H1 (cell line): ENCODE measurements around the gene NAV3. TPM values are rescaled to one million over a fixed set of nuclear protein-coding genes. Genes with fewer than 3 reads are reported as not detected.

Source experiments
- CTCF ChIA-PET: fragments of 300-600 bp; sonication (Branson Sonifier 250); formaldehyde crosslinking; loops from one replicate; lab custom pipeline; 2021; ENCODE audit not compliant: partially characterized antibody; lab: Charles Lee
- POLR2A ChIA-PET: fragments of 300-600 bp; sonication (Branson Sonifier 250); formaldehyde crosslinking; loops from one replicate; lab custom pipeline; 2021; ENCODE audit warnings: inconsistent platforms; ENCODE audit not compliant: partially characterized antibody; lab: Charles Lee
- DNase-seq, 2 experiments: peaks; one replicate each; pipeline versions ENCODE4 v3.0.0 to v3.0.0-alpha.2; 2010 to 2022; ENCODE audit warnings: low spot score in 2 of 2, low read depth in 1 of 2, mixed read lengths in 1 of 2
- FAIRE-seq: peaks from 2 replicates; lab custom pipeline; 2011; peaks lifted over from hg19 to GRCh38; lab: Jason Lieb, UNC
- H2AFZ ChIP-seq: 2 replicates; pipeline ENCODE4 v1.8.1; 2012; ENCODE audit warnings: low read length, inconsistent platforms
- H2AK5ac ChIP-seq: 2 replicates; pipeline ENCODE4 v1.6.1; 2013; ENCODE audit warnings: low read depth, low read length
- H2BK120ac ChIP-seq: replicated peaks from 2 replicates; pipeline ENCODE3; 2013; ENCODE audit warnings: low read depth, low read length, inconsistent platforms
- H2BK12ac ChIP-seq: 2 replicates; pipeline ENCODE4 v1.6.1; 2013; ENCODE audit warnings: low read depth, low read length
- H2BK15ac ChIP-seq: 2 replicates; pipeline ENCODE4 v1.6.1; 2013; ENCODE audit warnings: low read length
- H2BK20ac ChIP-seq: 2 replicates; pipeline ENCODE4 v1.6.1; 2013; ENCODE audit warnings: low read length
- H2BK5ac ChIP-seq: 2 replicates; pipeline ENCODE4 v1.6.1; 2013; ENCODE audit warnings: low read depth, low read length
- H3K14ac ChIP-seq: 2 replicates; pipeline ENCODE4 v1.6.1; 2013; ENCODE audit warnings: inconsistent platforms; ENCODE audit not compliant: insufficient read length
- H3K18ac ChIP-seq: 2 replicates; pipeline ENCODE4 v1.6.1; 2013; ENCODE audit warnings: low read length; ENCODE audit errors: extremely low read depth
- H3K23ac ChIP-seq: 2 replicates; pipeline ENCODE4 v1.6.1; 2013; ENCODE audit warnings: inconsistent platforms; ENCODE audit not compliant: insufficient read length
- H3K23me2 ChIP-seq: 2 replicates; pipeline ENCODE4 v1.6.1; 2013; ENCODE audit warnings: low read depth, low read length
- H3K27ac ChIP-seq: 2 replicates; pipeline ENCODE4 v1.6.1; 2011; ENCODE audit warnings: low read depth, low read length, inconsistent platforms
- H3K27me3 ChIP-seq, 4 experiments: replicated peaks in 1 of 4; 1 replicate in 1 of 4; 2 replicates in 3 of 4; pipeline versions ENCODE4 v1.6.1 to v1.8.1; 2011 to 2013; ENCODE audit warnings: low read length in 3 of 4, mild to moderate bottlenecking in 3 of 4, inconsistent platforms in 2 of 4, mixed read lengths in 2 of 4, moderate library complexity in 1 of 4; ENCODE audit not compliant: control insufficient read depth in 3 of 4, insufficient read depth in 3 of 4; ENCODE audit errors: extremely low read depth in 1 of 4
- H3K36me3 ChIP-seq, 4 experiments: 2 replicates each; pipeline versions ENCODE4 v1.6.1 to v1.8.1; 2011 to 2013; ENCODE audit warnings: mild to moderate bottlenecking in 4 of 4, low read length in 3 of 4, moderate library complexity in 2 of 4, control low read depth in 1 of 4, inconsistent platforms in 1 of 4; ENCODE audit not compliant: insufficient read depth in 4 of 4, control insufficient read depth in 2 of 4
- H3K4ac ChIP-seq: replicated peaks from 2 replicates; pipeline ENCODE3; 2013; ENCODE audit warnings: low read length, low read depth, mixed read lengths, inconsistent platforms; ENCODE audit not compliant: insufficient read length
- H3K4me1 ChIP-seq, 4 experiments: replicated peaks in 1 of 4; 1 replicate in 1 of 4; 2 replicates in 3 of 4; pipeline versions ENCODE4 v1.6.1 to v1.8.1; 2011 to 2013; ENCODE audit warnings: low read length in 3 of 4, inconsistent platforms in 2 of 4, mixed read lengths in 1 of 4; ENCODE audit not compliant: insufficient read depth in 4 of 4, control insufficient read depth in 3 of 4
- H3K4me2 ChIP-seq, 2 experiments: 2 replicates each; pipeline versions ENCODE4 v1.6.1 to v1.8.1; 2011 to 2013; ENCODE audit warnings: low read depth in 2 of 2, low read length in 2 of 2, control low read depth in 1 of 2, inconsistent platforms in 1 of 2, mild to moderate bottlenecking in 1 of 2; ENCODE audit not compliant: insufficient read depth in 1 of 2
- H3K4me3 ChIP-seq, 4 experiments: fragments of 200-600, 300-600 bp in 1 of 4; sonication (generic), shearing (Covaris generic), sonication (Bioruptor Twin) in 1 of 4; 2 replicates each; pipeline versions ENCODE4 v1.5.1 to v1.8.1; 2011 to 2016; ENCODE audit warnings: low read length in 4 of 4, low read depth in 3 of 4, control low read depth in 2 of 4, inconsistent platforms in 2 of 4, mild to moderate bottlenecking in 2 of 4, mixed read lengths in 1 of 4, moderate library complexity in 1 of 4; ENCODE audit not compliant: insufficient read depth in 2 of 4; ENCODE audit errors: extremely low read depth in 1 of 4
- H3K56ac ChIP-seq: replicated peaks from 2 replicates; pipeline ENCODE3; 2013; ENCODE audit warnings: low read depth, mild to moderate bottlenecking, mixed read lengths, low read length, inconsistent platforms; ENCODE audit not compliant: insufficient read length
- H3K79me1 ChIP-seq: 2 replicates; pipeline ENCODE4 v1.6.1; 2013; ENCODE audit warnings: low read depth, low read length, control low read depth
- H3K79me2 ChIP-seq, 2 experiments: 2 replicates each; pipeline versions ENCODE4 v1.6.1 to v1.8.1; 2012 to 2013; ENCODE audit warnings: low read length in 2 of 2, mild to moderate bottlenecking in 2 of 2, inconsistent platforms in 1 of 2; ENCODE audit not compliant: insufficient read depth in 2 of 2, control insufficient read depth in 1 of 2
- H3K9ac ChIP-seq, 4 experiments: replicated peaks in 1 of 4; 1 replicate in 1 of 4; 2 replicates in 3 of 4; pipeline versions ENCODE4 v1.6.1 to v1.8.1; 2011 to 2013; ENCODE audit warnings: low read depth in 3 of 4, low read length in 3 of 4, control low read depth in 2 of 4, mild to moderate bottlenecking in 2 of 4, moderate library complexity in 2 of 4, inconsistent platforms in 1 of 4; ENCODE audit errors: extremely low read depth in 1 of 4
- H3K9me3 ChIP-seq, 2 experiments: 2 replicates each; pipeline versions ENCODE4 v1.6.1 to v1.8.1; 2012 to 2013; ENCODE audit warnings: mild to moderate bottlenecking in 2 of 2, moderate library complexity in 2 of 2, control low read depth in 1 of 2, inconsistent platforms in 1 of 2, low read depth in 1 of 2, low read length in 1 of 2, mixed read lengths in 1 of 2; ENCODE audit not compliant: insufficient read depth in 2 of 2
- H4K20me1 ChIP-seq, 2 experiments: replicated peaks in 1 of 2; 2 replicates each; pipeline versions ENCODE3 to v1.8.1; 2011 to 2013; ENCODE audit warnings: inconsistent platforms in 2 of 2, low read length in 2 of 2, mild to moderate bottlenecking in 1 of 2; ENCODE audit not compliant: insufficient read depth in 2 of 2, control insufficient read depth in 1 of 2
- H4K5ac ChIP-seq: 2 replicates; pipeline ENCODE4 v1.6.1; 2013; ENCODE audit warnings: low read length, low read depth, mixed read lengths, inconsistent platforms; ENCODE audit not compliant: insufficient read length
- H4K8ac ChIP-seq: 2 replicates; pipeline ENCODE4 v1.8.0; 2013; ENCODE audit warnings: mild to moderate bottlenecking, moderate library complexity, low read length, inconsistent platforms; ENCODE audit not compliant: insufficient read depth; ENCODE audit errors: extremely low read depth
- H4K91ac ChIP-seq: replicated peaks from 2 replicates; pipeline ENCODE3; 2013; ENCODE audit warnings: low read length, mixed read lengths, inconsistent platforms; ENCODE audit not compliant: insufficient read length
- KDM5A ChIP-seq: fragments of 200-600 bp; IDR thresholded peaks from 2 replicates; pipeline ENCODE4 v1.7.1; 2012; ENCODE audit warnings: mild to moderate bottlenecking, low read length, inconsistent platforms, mixed read lengths
- POLR2AphosphoS5 ChIP-seq: IDR thresholded peaks from 2 replicates; pipeline ENCODE4 v1.6.1; 2011; ENCODE audit warnings: low read depth, low read length
- TAF1 ChIP-seq: IDR thresholded peaks from 2 replicates; pipeline ENCODE4 v1.6.1; 2011; ENCODE audit warnings: mild to moderate bottlenecking, low read depth, low read length
- WGBS, 2 experiments: shearing (Covaris generic) in 1 of 2; methylation state at CpG; one replicate each; pipeline versions ENCODE4 v1.1.6 to v1.1.7; 2013 to 2015; ENCODE audit warnings: low lambda C conversion rate in 2 of 2, mixed read lengths in 2 of 2, inconsistent platforms in 1 of 2, low coverage in 1 of 2, missing lambda C conversion rate in 1 of 2; ENCODE audit not compliant: insufficient replicate concordance in 2 of 2, insufficient coverage in 1 of 2, insufficient read length in 1 of 2; ENCODE audit errors: extremely low coverage in 1 of 2, missing lambda C conversion rate in 1 of 2; 5-methylcytosine and 5-hydroxymethylcytosine counted together
- polyA plus RNA-seq, 7 experiments: library from polyadenylated mRNA; depleted of rRNA in 3 of 7; stranded (reverse) in 5 of 7; unstranded in 2 of 7; fragments of >200 nt in 5 of 7; fragments of 200-250 nt in 2 of 7; gene quantifications; 1 replicate in 5 of 7; 2 replicates in 1 of 7; 4 replicates in 1 of 7; pipeline versions ENCODE4 v1.2.1 to v1.2.3, GENCODE V29; 2011 to 2013; ENCODE audit warnings: missing spikeins in 2 of 7, mixed read lengths in 2 of 7
- total RNA-seq: library from RNA; stranded (reverse); fragmentation: NEBNext Ultra II Directional; extraction: Animal tissue kit (Norgen Biotek cat#: 25700); gene quantifications from 2 replicates; pipeline ENCODE4 v1.2.1, GENCODE V29; 2021

Gene NAV3
- total and polyA plus RNA-seq, 2 of the 8 experiments (the other 6 are each of a cell fraction or from before 2014, with no cell fraction given), result 0.47 to 5.0 TPM

GRCh38 chr12:78002878-78003277 is 172.2 kb downstream of the NAV3 start:
- Histone ChIP-seq H3K4me3 (no peak overlapping the region), H4K91ac (no peak overlapping the region), H3K18ac (no peak overlapping the region), H3K27ac (no peak overlapping the region), H4K5ac (no peak overlapping the region), H3K23me2 (no peaks in the 10 kb centered on the region; the same call in 1 of the 2 replicates), H2BK12ac (no peak overlapping the region), H4K20me1 (no peaks in the 10 kb centered on the region), H3K4ac (no peak overlapping the region), H2BK15ac (no peak overlapping the region), H2BK120ac (no peak overlapping the region), H2AFZ (no peak overlapping the region), H3K9ac (no peak overlapping the region), H3K4me2 (no peak overlapping the region), H3K36me3 (no peaks in the 10 kb centered on the region), H3K79me2 (no peaks in the 10 kb centered on the region), H3K4me1 (no peaks in the 10 kb centered on the region), H2AK5ac (no peak overlapping the region), H3K14ac (no peak overlapping the region), H3K9me3 (no peaks in the 10 kb centered on the region), H3K23ac (no peak overlapping the region), H2BK20ac (no peak overlapping the region), H4K8ac (no peak overlapping the region), H3K79me1 (no peaks in the 10 kb centered on the region), H2BK5ac (no peak overlapping the region), H3K27me3 (no peaks in the 10 kb centered on the region), H3K56ac (no peak overlapping the region)
- CTCF ChIA-PET, result interaction anchor here (0.6 to 1.3 kb wide), 3 partner anchors 27 to 119 kb away, joined by 4 to 6 read pairs (median 5); no protein-coding TSS in a partner anchor
- FAIRE-seq (no peak), DNase-seq (no peak)
- WGBS, 2 experiments, result 94% methylated on average over 1 of the region's 1 CpG; no CpG with 5 or more reads in 1 of the 2 experiments
- POLR2A ChIA-PET, result no interaction called here
- no peak for TF ChIP-seq TAF1
- TF ChIP-seq KDM5A, result no peak
- no peak for TF ChIP-seq POLR2AphosphoS5
